GM12875 (cell line): ENCODE data around the gene ASCC2.

Experiments used
- H3K4me3 ChIP-seq: one replicate; pipeline ENCODE4 v1.5.1; 2011; ENCODE audit warnings: low read depth, low read length, control low read depth
- CTCF ChIP-seq: IDR thresholded peaks from 2 replicates; pipeline ENCODE4 v1.5.1; 2011; ENCODE audit warnings: low read depth, mild to moderate bottlenecking, control low read depth, inconsistent platforms, low read length, moderate library complexity, borderline replicate concordance; ENCODE audit not compliant: insufficient read depth

The ASCC2 gene

GRCh38 chr22:29827091-29827490, 11.0 kb downstream of the ASCC2 start:
- no peak overlapping the region for H3K4me3 ChIP-seq
- TF ChIP-seq CTCF: no peak

DNA sequence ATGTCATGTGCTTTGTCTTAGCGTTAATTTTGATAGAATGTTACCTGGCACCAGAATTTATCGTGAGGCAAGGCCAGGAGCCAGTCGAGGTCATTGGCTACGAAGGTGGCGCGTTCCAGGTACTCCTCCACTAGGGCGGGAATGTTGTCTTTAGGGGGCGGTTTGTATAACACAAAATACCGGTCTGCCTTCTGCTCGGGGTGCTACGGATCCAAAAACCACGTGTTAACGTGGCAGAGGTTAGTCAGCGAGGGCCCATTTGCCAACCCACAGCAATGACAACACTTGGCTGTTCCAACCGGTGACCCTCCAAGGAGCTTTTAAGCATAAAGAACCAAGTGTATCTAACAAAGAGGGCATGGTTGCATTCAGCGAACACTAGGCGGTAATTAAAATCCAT, 12.5 kb downstream of the ASCC2 start:
- H3K4me3 ChIP-seq: no peak overlapping the region
- no peak for TF ChIP-seq CTCF

- no peak for TF ChIP-seq CTCF
- H3K4me3 ChIP-seq: no peak overlapping the region
Measured at GRCh38 chr22:29824677-29825076, 13.4 kb downstream of the ASCC2 start.

DNA sequence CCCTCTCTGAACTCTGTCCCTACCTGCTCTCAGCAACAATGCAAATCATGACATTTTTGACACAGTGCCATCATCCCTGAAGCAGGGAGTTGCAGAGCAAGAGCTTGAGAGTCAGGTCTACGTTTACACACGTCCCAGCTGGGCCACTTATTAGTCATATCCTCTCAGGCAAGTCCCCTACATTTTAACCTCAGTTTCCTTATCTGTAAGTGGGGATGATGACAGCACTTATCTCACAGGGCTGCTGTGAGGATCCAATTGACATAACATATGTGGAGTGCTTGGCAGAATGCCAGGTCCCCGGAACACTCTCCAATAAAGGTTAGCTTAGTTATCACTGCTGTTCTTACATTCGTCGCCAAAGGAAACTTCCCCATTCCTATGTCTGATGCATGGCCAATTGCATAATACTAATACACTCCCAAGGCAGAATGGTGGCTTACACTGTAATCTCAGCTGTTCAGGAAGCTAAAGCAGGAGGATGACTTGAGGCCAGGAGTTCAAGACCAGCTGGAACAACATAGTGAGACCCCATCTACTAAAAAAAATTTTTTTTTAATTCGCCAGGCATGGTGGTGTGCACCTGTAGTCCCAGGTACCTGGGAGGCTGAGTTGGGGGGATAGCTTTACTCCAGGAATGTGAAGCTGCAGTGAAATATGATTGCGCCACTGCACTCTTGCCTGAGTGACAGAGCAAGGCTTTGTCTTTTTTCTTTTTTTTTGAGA, 16.6 kb downstream of the ASCC2 start:
- no peak overlapping the region for H3K4me3 ChIP-seq
- TF ChIP-seq CTCF: no peak

- TF ChIP-seq CTCF: no peak
- no peak overlapping the region for H3K4me3 ChIP-seq
Measured at GRCh38 chr22:29820961-29821290, 17.1 kb downstream of the ASCC2 start.

DNA sequence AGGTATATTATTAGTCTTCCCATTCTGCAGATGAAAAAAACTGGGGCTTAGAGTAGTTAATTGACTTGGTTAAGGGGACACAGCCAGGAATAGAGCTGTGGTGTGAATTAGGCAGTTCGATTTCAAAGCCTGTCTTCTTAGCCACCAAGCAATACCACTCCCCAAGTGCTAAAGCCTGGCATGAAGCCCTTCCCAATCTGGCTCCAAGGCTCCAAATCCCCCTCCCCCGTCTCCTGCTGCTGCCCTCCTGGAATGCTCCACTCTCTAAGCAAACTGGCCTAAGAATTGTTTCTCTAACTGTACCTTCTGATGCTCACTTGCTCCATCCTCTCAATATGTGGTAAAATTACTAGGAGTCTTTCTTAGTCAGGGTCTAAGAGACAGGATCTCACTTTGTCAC, 18.6 kb downstream of the ASCC2 start:
- no peak for TF ChIP-seq CTCF
- H3K4me3 ChIP-seq: no peak overlapping the region

GRCh38 chr22:29817724-29818123, 20.4 kb downstream of the ASCC2 start:
- no peak for TF ChIP-seq CTCF
- H3K4me3 ChIP-seq: no peak overlapping the region
